H9 (cell line): ENCODE results near the gene REEP1. TPM values are rescaled to one million over a fixed set of nuclear protein-coding genes. Genes with fewer than 3 reads are reported as not detected.

Experiments used
- DNase-seq: peaks from one replicate; pipeline ENCODE4 v3.0.0-alpha.2; 2017
- H2AFZ ChIP-seq: one replicate; pipeline ENCODE4 v1.6.1; 2013; ENCODE audit warnings: mild to moderate bottlenecking, low read length, control low read depth, moderate library complexity
- H2AK5ac ChIP-seq: 2 replicates; pipeline ENCODE4 v1.6.1; 2013; ENCODE audit warnings: low read length, control low read depth, mixed read lengths; ENCODE audit not compliant: insufficient read length
- H2BK120ac ChIP-seq: one replicate; pipeline ENCODE4 v1.6.1; 2013; ENCODE audit warnings: low read depth, mild to moderate bottlenecking, low read length, control low read depth, inconsistent platforms; ENCODE audit not compliant: poor library complexity, severe bottlenecking
- H2BK12ac ChIP-seq: 2 replicates; pipeline ENCODE4 v1.6.1; 2013; ENCODE audit warnings: low read length, control low read depth, mixed read lengths, low read depth; ENCODE audit not compliant: insufficient read length
- H2BK15ac ChIP-seq: 2 replicates; pipeline ENCODE4 v1.6.1; 2013; ENCODE audit warnings: low read depth, low read length, control low read depth
- H2BK20ac ChIP-seq: one replicate; pipeline ENCODE4 v1.6.1; 2013; ENCODE audit warnings: low read depth, mild to moderate bottlenecking, low read length, control low read depth, inconsistent platforms; ENCODE audit not compliant: poor library complexity, severe bottlenecking
- H2BK5ac ChIP-seq: 2 replicates; pipeline ENCODE4 v1.6.1; 2013; ENCODE audit warnings: low read length, control low read depth, mixed read lengths; ENCODE audit not compliant: insufficient read length
- H3K14ac ChIP-seq: 2 replicates; pipeline ENCODE4 v1.6.1; 2013; ENCODE audit warnings: low read length, control low read depth; ENCODE audit not compliant: insufficient read depth
- H3K18ac ChIP-seq: 2 replicates; pipeline ENCODE4 v1.6.1; 2013; ENCODE audit warnings: low read depth, mild to moderate bottlenecking, mixed read lengths, low read length, control low read depth; ENCODE audit not compliant: insufficient read length
- H3K23ac ChIP-seq: 2 replicates; pipeline ENCODE4 v1.6.1; 2013; ENCODE audit warnings: low read length, control low read depth, mixed read lengths, low read depth; ENCODE audit not compliant: insufficient read length
- H3K23me2 ChIP-seq: 2 replicates; pipeline ENCODE4 v1.6.1; 2013; ENCODE audit warnings: low read depth, mild to moderate bottlenecking, mixed read lengths, low read length, control low read depth; ENCODE audit not compliant: insufficient read length, poor library complexity, severe bottlenecking
- H3K27ac ChIP-seq: 2 replicates; pipeline ENCODE4 v1.5.1; 2013; ENCODE audit warnings: low read length, control low read depth, mixed read lengths, low read depth; ENCODE audit not compliant: insufficient read length
- H3K27me3 ChIP-seq: 2 replicates; pipeline ENCODE4 v1.6.1; 2013; ENCODE audit warnings: low read length, control low read depth, inconsistent platforms; ENCODE audit not compliant: insufficient read depth
- H3K4ac ChIP-seq: 2 replicates; pipeline ENCODE4 v1.6.1; 2013; ENCODE audit warnings: low read depth, mild to moderate bottlenecking, control low read depth, inconsistent platforms, low read length, moderate library complexity
- H3K4me1 ChIP-seq: 2 replicates; pipeline ENCODE4 v1.6.1; 2013; ENCODE audit warnings: low read length, control low read depth, inconsistent platforms; ENCODE audit not compliant: insufficient read depth
- H3K4me2 ChIP-seq: 2 replicates; pipeline ENCODE4 v1.6.1; 2013; ENCODE audit warnings: low read length, control low read depth, mixed read lengths; ENCODE audit not compliant: insufficient read length, insufficient read depth
- H3K56ac ChIP-seq: 2 replicates; pipeline ENCODE4 v1.6.1; 2013; ENCODE audit warnings: low read depth, mild to moderate bottlenecking, mixed read lengths, low read length, control low read depth; ENCODE audit not compliant: insufficient read length
- H3K79me1 ChIP-seq: 2 replicates; pipeline ENCODE4 v1.6.1; 2013; ENCODE audit warnings: low read depth, mild to moderate bottlenecking, moderate library complexity, low read length, control low read depth, inconsistent platforms; ENCODE audit not compliant: insufficient read depth, poor library complexity, severe bottlenecking
- H3K79me2 ChIP-seq: 2 replicates; pipeline ENCODE4 v1.6.1; 2013; ENCODE audit warnings: low read length, control low read depth, inconsistent platforms; ENCODE audit not compliant: insufficient read depth
- H3K9ac ChIP-seq: 2 replicates; pipeline ENCODE4 v1.6.1; 2013; ENCODE audit warnings: low read length, control low read depth, mixed read lengths; ENCODE audit not compliant: insufficient read length; ENCODE audit errors: extremely low read depth
- H3K9me3 ChIP-seq: one replicate; pipeline ENCODE4 v1.6.1; 2013; ENCODE audit warnings: low read depth, low read length, inconsistent platforms; ENCODE audit not compliant: control insufficient read depth
- H3T11ph ChIP-seq: one replicate; pipeline ENCODE4 v1.6.1; 2013; ENCODE audit warnings: mild to moderate bottlenecking, low read length, control low read depth, inconsistent platforms
- H4K20me1 ChIP-seq: one replicate; pipeline ENCODE4 v1.6.1; 2013; ENCODE audit not compliant: control insufficient read depth, insufficient read length, insufficient read depth
- H4K5ac ChIP-seq: 2 replicates; pipeline ENCODE4 v1.6.1; 2013; ENCODE audit warnings: low read depth, mild to moderate bottlenecking, mixed read lengths, low read length, control low read depth; ENCODE audit not compliant: insufficient read length
- H4K8ac ChIP-seq: replicated peaks from 2 replicates; pipeline ENCODE4 v1.6.1; 2013; ENCODE audit warnings: low read length, control low read depth, mixed read lengths, low read depth; ENCODE audit not compliant: insufficient read length
- H4K91ac ChIP-seq: 2 replicates; pipeline ENCODE4 v1.6.1; 2013; ENCODE audit warnings: low read depth, mild to moderate bottlenecking, moderate library complexity, mixed read lengths, low read length, control low read depth; ENCODE audit not compliant: insufficient read length
- H3K27ac Mint-ChIP-seq, 3 experiments: 2 replicates in 2 of 3; 3 replicates in 1 of 3; pipeline ENCODE4 v1.8.0; 2020 to 2021; ENCODE audit warnings: mixed read lengths in 3 of 3, mild to moderate bottlenecking in 1 of 3, moderate library complexity in 1 of 3
- H3K27me3 Mint-ChIP-seq: 2 replicates; pipeline ENCODE4 v1.8.0; 2021; ENCODE audit warnings: low read depth, mild to moderate bottlenecking, moderate library complexity, mixed read lengths
- H3K36me3 Mint-ChIP-seq, 3 experiments: 2 replicates in 2 of 3; 3 replicates in 1 of 3; pipeline ENCODE4 v1.8.0; 2020 to 2021; ENCODE audit warnings: low read depth in 3 of 3, mixed read lengths in 3 of 3; ENCODE audit not compliant: insufficient read depth in 1 of 3
- H3K4me1 Mint-ChIP-seq, 2 experiments: 2 replicates each; pipeline ENCODE4 v1.8.0; 2020; ENCODE audit warnings: mixed read lengths in 2 of 2
- H3K4me3 Mint-ChIP-seq, 2 experiments: 2 replicates in 1 of 2; 3 replicates in 1 of 2; pipeline ENCODE4 v1.8.0; 2020 to 2021; ENCODE audit warnings: mild to moderate bottlenecking in 2 of 2, mixed read lengths in 2 of 2, moderate library complexity in 1 of 2
- H3K9me3 Mint-ChIP-seq, 2 experiments: 2 replicates in 1 of 2; 3 replicates in 1 of 2; pipeline ENCODE4 v1.8.0; 2020; ENCODE audit warnings: mild to moderate bottlenecking in 2 of 2, mixed read lengths in 2 of 2, moderate library complexity in 1 of 2
- WGBS: extraction: QIAGEN DNeasy Blood & Tissue Kit; methylation state at CpG from one replicate; pipeline ENCODE4 v1.1.7; 2013; ENCODE audit warnings: missing lambda C conversion rate, low lambda C conversion rate, mixed read lengths; ENCODE audit not compliant: insufficient read length; ENCODE audit errors: extremely low coverage; 5-methylcytosine and 5-hydroxymethylcytosine counted together
- total RNA-seq: library from RNA; stranded (reverse); gene quantifications from 2 replicates; pipeline ENCODE4 v1.2.1, GENCODE V29; 2021
- TF ChIP-seq, protein P1 (sequence below): fragments of 200-600 bp; sonication (generic); conservative IDR thresholded peaks from 3 replicates; pipeline ENCODE4 v1.8.0; 2021; ENCODE audit warnings: antibody characterized with exemption, mild to moderate bottlenecking

The REEP1 gene
- total RNA-seq, 1 experiment from 2014 or later = 1.3 TPM

DNA sequence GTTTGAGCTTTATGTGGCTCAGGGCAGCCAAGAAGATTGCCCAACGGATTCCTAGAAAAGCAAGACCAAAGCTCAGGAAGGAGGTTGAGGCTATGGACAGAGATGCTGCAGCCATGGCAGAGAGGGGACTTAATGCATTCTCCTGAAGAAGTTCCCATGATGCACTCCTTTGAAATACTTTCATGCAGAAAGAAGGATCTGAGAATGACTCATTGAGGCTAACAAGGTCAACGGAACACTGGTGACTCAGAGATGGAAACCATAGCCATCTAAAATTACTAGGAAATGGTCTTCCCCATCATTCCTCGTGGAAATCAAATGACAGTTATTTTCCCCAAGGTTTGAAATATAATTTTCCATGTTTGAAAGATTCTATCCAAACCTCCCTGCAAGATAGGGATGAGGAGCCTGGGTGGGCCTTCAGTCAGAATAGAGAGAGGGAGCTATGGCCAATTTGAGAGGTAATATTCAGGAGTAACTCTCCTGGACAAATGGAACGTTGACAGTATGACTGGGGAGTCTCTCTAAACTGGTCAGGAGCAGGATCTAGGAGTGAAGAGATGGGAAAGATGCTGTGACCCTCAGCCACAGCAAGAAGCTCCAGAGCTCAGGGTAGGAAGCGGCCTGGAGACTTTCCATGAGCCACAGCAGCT lies 63.0 kb downstream of the REEP1 start:
- Histone ChIP-seq H3K79me1 (no peaks in the 10 kb centered on the region), H4K20me1 (no peaks in the 10 kb centered on the region), H3K18ac (no peak overlapping the region), H2BK15ac (no peak overlapping the region), H2BK12ac (no peak overlapping the region), H2AK5ac (no peak overlapping the region), H3K9me3 (peaks cover 5% of the 10 kb centered on the region), H3K27ac (no peak overlapping the region), H3K9ac (no peak overlapping the region), H4K5ac (no peak overlapping the region), H2BK20ac (no peak overlapping the region), H4K91ac (no peak overlapping the region), H2BK5ac (no peak overlapping the region), H2BK120ac (no peak overlapping the region), H3K23ac (no peak overlapping the region), H2AFZ (no peak overlapping the region), H3K23me2 (no peaks in the 10 kb centered on the region), H3K14ac (no peak overlapping the region), H4K8ac (no peak overlapping the region), H3K56ac (no peak overlapping the region), H3K79me2 (no peaks in the 10 kb centered on the region), H3K4me2 (no peak overlapping the region), H3K4me1 (no peaks in the 10 kb centered on the region), H3K4ac (no peak overlapping the region), H3K27me3 (no peaks in the 10 kb centered on the region), H3T11ph (no peak overlapping the region)
- no peak overlapping the region for H3K4me3 Mint-ChIP-seq
- H3K4me1 Mint-ChIP-seq = peaks cover 9 to 11% of the 10 kb centered on the region in 2 experiments
- TF ChIP-seq, protein P1, sequence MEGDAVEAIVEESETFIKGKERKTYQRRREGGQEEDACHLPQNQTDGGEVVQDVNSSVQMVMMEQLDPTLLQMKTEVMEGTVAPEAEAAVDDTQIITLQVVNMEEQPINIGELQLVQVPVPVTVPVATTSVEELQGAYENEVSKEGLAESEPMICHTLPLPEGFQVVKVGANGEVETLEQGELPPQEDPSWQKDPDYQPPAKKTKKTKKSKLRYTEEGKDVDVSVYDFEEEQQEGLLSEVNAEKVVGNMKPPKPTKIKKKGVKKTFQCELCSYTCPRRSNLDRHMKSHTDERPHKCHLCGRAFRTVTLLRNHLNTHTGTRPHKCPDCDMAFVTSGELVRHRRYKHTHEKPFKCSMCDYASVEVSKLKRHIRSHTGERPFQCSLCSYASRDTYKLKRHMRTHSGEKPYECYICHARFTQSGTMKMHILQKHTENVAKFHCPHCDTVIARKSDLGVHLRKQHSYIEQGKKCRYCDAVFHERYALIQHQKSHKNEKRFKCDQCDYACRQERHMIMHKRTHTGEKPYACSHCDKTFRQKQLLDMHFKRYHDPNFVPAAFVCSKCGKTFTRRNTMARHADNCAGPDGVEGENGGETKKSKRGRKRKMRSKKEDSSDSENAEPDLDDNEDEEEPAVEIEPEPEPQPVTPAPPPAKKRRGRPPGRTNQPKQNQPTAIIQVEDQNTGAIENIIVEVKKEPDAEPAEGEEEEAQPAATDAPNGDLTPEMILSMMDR = no peak
- no peak for DNase-seq
- H3K36me3 Mint-ChIP-seq = peaks cover 5 to 25% (median 14%) of the 10 kb centered on the region in 3 experiments; a peak in 6 of 7 replicates
- peaks cover 29 to 30% of the 10 kb centered on the region in 2 experiments for H3K9me3 Mint-ChIP-seq
- no peak overlapping the region for H3K27ac Mint-ChIP-seq
- WGBS = no CpG with 5 or more reads among the region's 5 CpGs
- H3K27me3 Mint-ChIP-seq = peaks cover 6% of the 10 kb centered on the region; the same call in 1 of the 2 replicates
